Activated T-cell treated with anti-CD3 and anti-CD28 coated beads, Interleukin-2, amount 50 U/mL, for 24 hours (primary cell): Measurements from ENCODE around the gene CT47C1.

Source experiments
- DNase-seq: peaks from one replicate; pipeline ENCODE4 v3.0.0-alpha.2; 2020
- H3K27ac Mint-ChIP-seq: 2 replicates; pipeline ENCODE4 v1.8.0; 2020; ENCODE audit warnings: mild to moderate bottlenecking, mixed read lengths
- H3K27me3 Mint-ChIP-seq: 2 replicates; pipeline ENCODE4 v1.8.0; 2020; ENCODE audit warnings: mixed read lengths
- H3K36me3 Mint-ChIP-seq: 2 replicates; pipeline ENCODE4 v1.8.0; 2020; ENCODE audit warnings: low read depth, mixed read lengths
- H3K4me1 Mint-ChIP-seq: 2 replicates; pipeline ENCODE4 v1.8.0; 2020; ENCODE audit warnings: low read depth, mixed read lengths
- H3K4me3 Mint-ChIP-seq: 2 replicates; pipeline ENCODE4 v1.8.0; 2020; ENCODE audit warnings: mild to moderate bottlenecking, moderate library complexity, mixed read lengths
- H3K9me3 Mint-ChIP-seq: 2 replicates; pipeline ENCODE4 v1.8.0; 2020; ENCODE audit warnings: mixed read lengths

The CT47C1 gene

GRCh38 chrX:119093991-119094735, 21.4 kb downstream of the CT47C1 start:
- no peak overlapping the region for H3K4me3 Mint-ChIP-seq
- no peak overlapping the region for H3K27ac Mint-ChIP-seq
- no peaks in the 10 kb centered on the region for H3K36me3 Mint-ChIP-seq
- no peaks in the 10 kb centered on the region for H3K9me3 Mint-ChIP-seq
- H3K4me1 Mint-ChIP-seq, result no peaks in the 10 kb centered on the region
- H3K27me3 Mint-ChIP-seq, result peaks cover 63% of the 10 kb centered on the region
- DNase-seq, result no peak

- DNase-seq, result no peak
- Mint-ChIP-seq H3K27me3 (peaks cover 65% of the 10 kb centered on the region), H3K9me3 (no peaks in the 10 kb centered on the region), H3K27ac (no peak overlapping the region), H3K4me1 (no peaks in the 10 kb centered on the region), H3K4me3 (no peak overlapping the region), H3K36me3 (no peaks in the 10 kb centered on the region)
Observed at GRCh38 chrX:119094819-119095218, 22.0 kb downstream of the CT47C1 start.

- no peaks in the 10 kb centered on the region for H3K4me1 Mint-ChIP-seq
- H3K36me3 Mint-ChIP-seq, result no peaks in the 10 kb centered on the region
- H3K27me3 Mint-ChIP-seq, result peaks cover 55% of the 10 kb centered on the region
Observed at GRCh38 chrX:119095936-119096335, 23.1 kb downstream of the CT47C1 start.

GRCh38 chrX:119101168-119101567, 28.4 kb downstream of the CT47C1 start:
- no peak overlapping the region for H3K27ac Mint-ChIP-seq
- no peaks in the 10 kb centered on the region for H3K36me3 Mint-ChIP-seq
- DNase-seq, result no peak
- peaks cover 48% of the 10 kb centered on the region for H3K27me3 Mint-ChIP-seq
- no peak overlapping the region for H3K4me3 Mint-ChIP-seq
- H3K4me1 Mint-ChIP-seq, result no peaks in the 10 kb centered on the region
- no peaks in the 10 kb centered on the region for H3K9me3 Mint-ChIP-seq

More at GRCh38 chrX:119095936-119096335, 23.1 kb downstream of the CT47C1 start:
- Mint-ChIP-seq H3K4me3 (no peak overlapping the region), H3K9me3 (no peaks in the 10 kb centered on the region), H3K27ac (no peak overlapping the region)
- no peak for DNase-seq

- no peak overlapping the region for H3K27ac Mint-ChIP-seq
- H3K9me3 Mint-ChIP-seq, result no peaks in the 10 kb centered on the region
- DNase-seq, result no peak
- H3K4me1 Mint-ChIP-seq, result no peaks in the 10 kb centered on the region
- H3K36me3 Mint-ChIP-seq, result no peaks in the 10 kb centered on the region
- no peak overlapping the region for H3K4me3 Mint-ChIP-seq
- H3K27me3 Mint-ChIP-seq, result peaks cover 57% of the 10 kb centered on the region
Observed at GRCh38 chrX:119105826-119106225, 33.0 kb downstream of the CT47C1 start.

- H3K4me3 Mint-ChIP-seq, result no peak overlapping the region
- H3K9me3 Mint-ChIP-seq, result no peaks in the 10 kb centered on the region
- no peak overlapping the region for H3K27ac Mint-ChIP-seq
- DNase-seq, result no peak
- H3K36me3 Mint-ChIP-seq, result no peaks in the 10 kb centered on the region
- no peaks in the 10 kb centered on the region for H3K4me1 Mint-ChIP-seq
- peaks cover 60% of the 10 kb centered on the region for H3K27me3 Mint-ChIP-seq
Observed at GRCh38 chrX:119107206-119107605, 34.4 kb downstream of the CT47C1 start.

- peaks cover 57% of the 10 kb centered on the region for H3K27me3 Mint-ChIP-seq
- H3K27ac Mint-ChIP-seq, result no peak overlapping the region
- peak; percentile 68 for DNase-seq
- H3K9me3 Mint-ChIP-seq, result no peaks in the 10 kb centered on the region
- no peaks in the 10 kb centered on the region for H3K4me1 Mint-ChIP-seq
- no peaks in the 10 kb centered on the region for H3K36me3 Mint-ChIP-seq
- H3K4me3 Mint-ChIP-seq, result no peak overlapping the region
Observed at GRCh38 chrX:119118780-119119395, 46.1 kb downstream of the CT47C1 start.

GRCh38 chrX:119121341-119121740, 48.5 kb downstream of the CT47C1 start:
- Mint-ChIP-seq H3K4me3 (no peak overlapping the region), H3K9me3 (no peaks in the 10 kb centered on the region), H3K4me1 (no peaks in the 10 kb centered on the region), H3K36me3 (no peaks in the 10 kb centered on the region), H3K27me3 (peaks cover 62% of the 10 kb centered on the region), H3K27ac (no peak overlapping the region)
- no peak for DNase-seq
